Lower lobe of right lung (tissue), 2 donors: ENCODE measurements around the gene MBOAT2. TPM values are rescaled to one million over a fixed set of nuclear protein-coding genes. Genes with fewer than 3 reads are reported as not detected.
"Not testable (repeated sequence)": the region's sequence is repeated elsewhere in the genome, so short reads cannot be mapped to it uniquely, and the experiment has no call there.

Experiments used
- ATAC-seq, 2 donors: fragments of 200-7000 bp; cut with Tn5 transposase; one replicate each; pipeline ENCODE4 v1.9.1; 2020 to 2022; ENCODE audit warnings: mild to moderate bottlenecking in 2 of 2, moderate library complexity in 2 of 2
- DNase-seq: peaks from one replicate; pipeline ENCODE4 v3.0.0-alpha.2; 2020
- H3K27ac ChIP-seq: fragments of 200-600 bp; one replicate; pipeline ENCODE4 v1.8.0; 2022
- H3K27me3 ChIP-seq: fragments of 200-600 bp; one replicate; pipeline ENCODE4 v1.8.0; 2022; ENCODE audit warnings: low read depth
- H3K36me3 ChIP-seq: fragments of 200-600 bp; one replicate; pipeline ENCODE4 v1.8.0; 2022; ENCODE audit warnings: mild to moderate bottlenecking
- H3K4me1 ChIP-seq: fragments of 200-600 bp; one replicate; pipeline ENCODE4 v1.8.0; 2022
- H3K4me3 ChIP-seq: fragments of 200-600 bp; one replicate; pipeline ENCODE4 v1.8.0; 2022; ENCODE audit warnings: mild to moderate bottlenecking
- H3K9me3 ChIP-seq: fragments of 200-600 bp; one replicate; pipeline ENCODE4 v1.8.0; 2022
- intact Hi-C: fragments of 100-400 bp; cut with DNase I; formaldehyde crosslinking; loops from one replicate; pipeline ENCODE4 v1.11.0; 2022
- long read RNA-seq: library from polyadenylated mRNA; unstranded; transcript quantifications from one replicate; pipeline ENCODE4 v2.0.0, GENCODE V29; 2021
- total RNA-seq: library from RNA; stranded (reverse); fragmentation: NEBNext Ultra II Directional; extraction: Animal tissue kit (Norgen Biotek cat#: 25700); gene quantifications from one replicate; pipeline ENCODE4 v1.2.1, GENCODE V29; 2021
- TF ChIP-seq, protein P1 (sequence below): fragments of 200-600 bp; IDR thresholded peaks from one replicate; pipeline ENCODE4 v1.8.0; 2022; ENCODE audit warnings: antibody characterized with exemption, mild to moderate bottlenecking
- donor health status: DM: no; HTN: yes; CAD: no; lungs with severe emphysema.

MBOAT2 gene, protein sequence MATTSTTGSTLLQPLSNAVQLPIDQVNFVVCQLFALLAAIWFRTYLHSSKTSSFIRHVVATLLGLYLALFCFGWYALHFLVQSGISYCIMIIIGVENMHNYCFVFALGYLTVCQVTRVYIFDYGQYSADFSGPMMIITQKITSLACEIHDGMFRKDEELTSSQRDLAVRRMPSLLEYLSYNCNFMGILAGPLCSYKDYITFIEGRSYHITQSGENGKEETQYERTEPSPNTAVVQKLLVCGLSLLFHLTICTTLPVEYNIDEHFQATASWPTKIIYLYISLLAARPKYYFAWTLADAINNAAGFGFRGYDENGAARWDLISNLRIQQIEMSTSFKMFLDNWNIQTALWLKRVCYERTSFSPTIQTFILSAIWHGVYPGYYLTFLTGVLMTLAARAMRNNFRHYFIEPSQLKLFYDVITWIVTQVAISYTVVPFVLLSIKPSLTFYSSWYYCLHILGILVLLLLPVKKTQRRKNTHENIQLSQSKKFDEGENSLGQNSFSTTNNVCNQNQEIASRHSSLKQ
- 36.5 TPM for total RNA-seq
- long read RNA-seq, full-length matches to known transcripts, result 32 of 56 reads
- long read RNA-seq, partial matches to known transcripts, result 1 of 56 reads
- long read RNA-seq, other reads (novel, unspliced or antisense), result 23 of 56 reads

DNA sequence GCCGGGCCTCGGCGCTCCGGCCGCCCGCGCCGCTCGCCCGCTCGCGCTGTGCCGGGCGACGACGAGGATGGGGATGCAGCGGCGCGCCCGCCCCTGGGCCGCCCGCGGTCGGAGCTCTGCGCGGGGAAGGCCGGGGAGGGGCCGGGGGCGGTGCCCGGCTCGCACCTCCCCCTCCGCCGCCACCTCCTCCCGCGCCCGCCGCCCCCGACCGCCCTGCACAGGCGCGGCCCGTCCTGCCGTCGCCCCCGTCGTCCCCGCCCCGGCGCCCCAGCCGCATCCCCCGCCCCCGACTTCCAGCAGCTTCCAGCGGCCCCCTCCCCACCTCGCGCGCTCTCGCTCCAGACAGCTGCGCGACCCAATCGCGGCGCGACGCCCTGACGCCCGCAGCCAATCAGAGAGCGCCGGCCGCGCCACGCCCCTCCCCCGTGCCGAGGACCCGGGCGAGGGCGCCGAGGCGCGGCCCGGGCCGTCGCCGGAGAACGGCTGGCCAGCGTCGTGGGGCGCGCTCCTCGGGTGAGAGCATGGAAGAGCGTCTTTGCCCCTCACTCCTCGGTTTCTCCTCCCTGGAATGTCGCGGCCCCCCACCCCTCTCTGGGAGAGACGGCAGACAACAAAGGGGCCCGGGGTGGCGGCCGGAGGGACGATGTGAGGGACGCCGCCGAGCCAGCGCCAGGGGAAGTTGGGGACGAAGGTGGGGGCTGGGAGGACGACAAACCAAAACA lies at the start of gene MBOAT2:
Gene MBOAT2, minus strand, starts transcription at position 69 of the 722 bp plus-strand sequence. CDS start 70 bp downstream, outside the sequence.
- H3K36me3 ChIP-seq, result no peaks in the 10 kb centered on the region
- H3K9me3 ChIP-seq, result no peaks in the 10 kb centered on the region
- H3K4me3 ChIP-seq, result peak within 1 kb of the TSS; percentile 78
- ATAC-seq (peak; percentile 98), DNase-seq (peak; percentile 92)
- TF ChIP-seq, protein P1, sequence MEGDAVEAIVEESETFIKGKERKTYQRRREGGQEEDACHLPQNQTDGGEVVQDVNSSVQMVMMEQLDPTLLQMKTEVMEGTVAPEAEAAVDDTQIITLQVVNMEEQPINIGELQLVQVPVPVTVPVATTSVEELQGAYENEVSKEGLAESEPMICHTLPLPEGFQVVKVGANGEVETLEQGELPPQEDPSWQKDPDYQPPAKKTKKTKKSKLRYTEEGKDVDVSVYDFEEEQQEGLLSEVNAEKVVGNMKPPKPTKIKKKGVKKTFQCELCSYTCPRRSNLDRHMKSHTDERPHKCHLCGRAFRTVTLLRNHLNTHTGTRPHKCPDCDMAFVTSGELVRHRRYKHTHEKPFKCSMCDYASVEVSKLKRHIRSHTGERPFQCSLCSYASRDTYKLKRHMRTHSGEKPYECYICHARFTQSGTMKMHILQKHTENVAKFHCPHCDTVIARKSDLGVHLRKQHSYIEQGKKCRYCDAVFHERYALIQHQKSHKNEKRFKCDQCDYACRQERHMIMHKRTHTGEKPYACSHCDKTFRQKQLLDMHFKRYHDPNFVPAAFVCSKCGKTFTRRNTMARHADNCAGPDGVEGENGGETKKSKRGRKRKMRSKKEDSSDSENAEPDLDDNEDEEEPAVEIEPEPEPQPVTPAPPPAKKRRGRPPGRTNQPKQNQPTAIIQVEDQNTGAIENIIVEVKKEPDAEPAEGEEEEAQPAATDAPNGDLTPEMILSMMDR, result no peak
- H3K4me1 ChIP-seq, result peaks cover 21% of the 10 kb centered on the region
- H3K27ac ChIP-seq, result peak within 1 kb of the TSS; percentile 92
- H3K27me3 ChIP-seq, result no peaks in the 10 kb centered on the region
- intact Hi-C loops, result no loop called here

DNA sequence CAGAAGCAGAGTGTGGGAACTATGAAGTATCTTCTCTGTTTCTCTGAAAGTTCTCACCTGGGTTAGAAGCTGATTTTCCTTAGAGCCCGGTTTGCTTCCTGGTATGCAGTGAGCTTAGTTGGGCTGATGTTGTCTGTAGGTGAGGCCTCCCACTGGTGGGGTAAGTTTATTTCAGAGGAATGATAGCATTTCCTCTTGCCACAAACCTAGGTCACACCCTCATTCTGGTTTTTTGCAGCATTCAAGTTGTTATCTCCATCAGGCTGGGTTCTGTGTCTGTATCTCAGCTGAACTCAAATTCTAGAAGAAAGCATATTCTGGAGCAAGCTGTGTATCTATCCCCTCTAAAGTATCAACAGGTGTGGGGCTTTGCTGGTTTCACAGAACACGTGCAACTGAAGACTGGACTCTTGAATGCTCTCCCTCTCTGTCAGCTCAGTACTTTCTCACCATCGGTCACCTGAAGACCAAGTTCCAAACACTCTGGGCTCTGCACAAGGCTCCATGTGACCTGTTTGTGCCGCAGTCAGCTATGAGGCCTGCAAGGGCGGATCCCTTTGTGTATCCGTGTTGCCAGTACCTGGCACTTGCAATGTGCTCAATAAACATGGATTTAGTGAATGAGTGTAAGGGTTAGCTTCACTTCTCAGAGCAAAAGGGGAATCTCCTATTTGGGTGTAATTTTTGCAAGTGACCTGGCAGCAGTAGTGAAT lies 49.5 kb upstream of the MBOAT2 start:
- TF ChIP-seq, protein P1, result no peak
- ATAC-seq (no peak), DNase-seq (no peak)
- H3K27ac ChIP-seq, result no peak overlapping the region
- H3K4me1 ChIP-seq, result no peaks in the 10 kb centered on the region
- no peaks in the 10 kb centered on the region for H3K36me3 ChIP-seq
- intact Hi-C loops, result no loop called here
- H3K4me3 ChIP-seq, result no peak overlapping the region
- no peaks in the 10 kb centered on the region for H3K27me3 ChIP-seq
- H3K9me3 ChIP-seq, result no peaks in the 10 kb centered on the region

DNA sequence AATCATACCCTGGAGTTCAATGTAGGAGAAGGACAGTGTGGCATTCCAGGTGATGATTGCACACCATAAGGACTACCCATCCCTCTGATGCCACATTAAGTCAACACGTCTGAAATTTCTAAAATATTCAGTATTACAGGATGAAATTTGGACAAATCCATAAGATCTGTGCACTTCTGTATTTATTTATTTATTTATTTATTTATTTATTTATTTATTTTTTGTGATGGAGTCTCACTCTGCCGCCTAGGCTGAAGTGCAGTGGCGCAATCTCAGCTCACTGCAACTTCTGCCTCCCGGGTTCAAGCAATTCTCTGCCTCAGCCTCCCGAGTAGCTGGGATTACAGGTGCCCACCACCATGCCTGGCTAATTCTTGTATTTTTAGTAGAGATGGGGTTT lies 48.0 kb upstream of the MBOAT2 start:
- not testable (repeated sequence) for DNase-seq

DNA sequence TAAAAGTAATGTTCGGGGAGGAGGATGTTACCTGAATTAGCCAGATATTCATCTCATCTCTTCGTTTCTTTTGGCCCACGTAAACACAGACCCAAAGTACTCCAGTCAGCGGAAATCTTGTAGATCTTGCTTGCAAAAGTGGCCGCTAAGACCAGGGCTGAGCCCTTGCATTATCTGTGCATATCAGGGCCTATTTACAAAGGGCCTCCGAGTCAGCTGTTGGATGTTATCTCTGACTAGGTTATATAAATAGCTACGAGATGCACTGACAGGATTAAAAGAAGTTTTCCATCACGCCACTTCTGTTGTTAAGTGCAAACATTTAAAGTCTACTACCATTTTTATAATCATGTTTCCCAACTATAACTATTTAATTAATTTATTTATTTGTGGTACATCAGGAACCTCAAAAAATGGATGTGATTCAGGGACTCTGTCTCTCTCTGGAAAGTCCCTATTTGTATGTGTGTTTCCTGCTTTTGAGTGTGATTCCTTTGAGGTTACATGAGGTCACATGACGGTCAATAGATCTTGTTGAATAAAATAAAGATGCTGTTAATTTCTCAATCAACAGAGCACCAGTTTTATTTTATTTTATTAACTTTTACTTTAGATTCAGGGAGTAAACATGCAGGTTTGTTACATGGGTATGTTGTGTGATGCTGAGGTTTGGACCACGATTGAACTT lies 46.8 kb upstream of the MBOAT2 start:
- intact Hi-C loops, result no loop called here
- Histone ChIP-seq H3K27me3 (no peaks in the 10 kb centered on the region), H3K4me3 (no peak overlapping the region), H3K4me1 (no peaks in the 10 kb centered on the region), H3K9me3 (no peaks in the 10 kb centered on the region), H3K27ac (no peak overlapping the region), H3K36me3 (no peaks in the 10 kb centered on the region)
- DNase-seq (no peak), ATAC-seq (no peak)
- TF ChIP-seq, protein P1, result no peak

More for the DNA sequence above, 48.0 kb upstream of the MBOAT2 start:
- H3K36me3 ChIP-seq, H3K4me3 ChIP-seq, H3K27ac ChIP-seq, H3K27me3 ChIP-seq, intact Hi-C loops, ATAC-seq, H3K4me1 ChIP-seq, H3K9me3 ChIP-seq: not testable (repeated sequence)

DNA sequence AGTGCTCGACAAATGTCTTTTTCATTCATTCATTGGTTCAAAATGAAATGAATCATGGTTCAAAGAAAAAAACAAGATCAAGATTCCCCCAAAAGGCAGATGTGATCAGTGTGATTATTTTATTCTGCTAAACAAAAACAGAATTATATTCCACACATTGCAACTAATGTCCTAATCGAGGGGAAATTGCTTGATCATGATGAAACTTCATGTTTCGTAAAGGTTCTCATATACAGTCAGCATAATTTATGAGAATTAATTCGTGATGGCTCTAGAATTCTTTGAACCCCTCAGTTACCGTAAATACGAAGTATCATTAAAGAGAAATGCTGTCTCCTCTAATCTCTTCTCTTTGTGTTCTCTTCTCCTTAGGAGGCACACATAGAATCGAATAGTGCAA lies 42.1 kb upstream of the MBOAT2 start:
- no peaks in the 10 kb centered on the region for H3K4me1 ChIP-seq
- TF ChIP-seq, protein P1, result no peak
- ATAC-seq (no peak), DNase-seq (no peak)
- H3K27ac ChIP-seq, result no peak overlapping the region
- no peaks in the 10 kb centered on the region for H3K27me3 ChIP-seq
- intact Hi-C loops, result no loop called here
- no peak overlapping the region for H3K4me3 ChIP-seq
- no peaks in the 10 kb centered on the region for H3K36me3 ChIP-seq
- H3K9me3 ChIP-seq, result no peaks in the 10 kb centered on the region

DNA sequence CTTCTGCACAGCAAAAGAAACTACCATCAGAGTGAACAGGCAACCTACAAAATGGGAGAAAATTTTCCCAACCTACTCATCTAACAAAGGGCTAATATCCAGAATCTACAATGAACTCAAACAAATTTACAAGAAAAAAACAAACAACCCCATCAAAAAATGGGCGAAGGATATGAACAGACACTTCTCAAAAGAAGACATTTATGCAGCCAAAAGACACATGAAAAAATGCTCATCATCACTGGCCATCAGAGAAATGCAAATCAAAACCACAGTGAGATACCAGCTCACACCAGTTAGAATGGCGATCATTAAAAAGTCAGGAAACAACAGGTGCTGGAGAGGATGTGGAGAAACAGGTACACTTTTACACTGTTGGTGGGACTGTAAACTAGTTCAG lies 40.0 kb upstream of the MBOAT2 start:
- intact Hi-C loops, H3K36me3 ChIP-seq, H3K4me3 ChIP-seq, DNase-seq, H3K27ac ChIP-seq, H3K9me3 ChIP-seq, ATAC-seq, H3K27me3 ChIP-seq, H3K4me1 ChIP-seq: not testable (repeated sequence)
